HT1080 (cell line): Measurements from ENCODE around the gene ZSCAN2. TPM values are rescaled to one million over a fixed set of nuclear protein-coding genes. Genes with fewer than 3 reads are reported as not detected.
"Not testable (repeated sequence)": the region's sequence is repeated elsewhere in the genome, so short reads cannot be mapped to it uniquely, and the experiment has no call there.

Experiments
- DNase-seq: peaks from one replicate; pipeline ENCODE4 v3.0.0-alpha.2; 2015; ENCODE audit warnings: low read depth
- polyA plus RNA-seq, 2 experiments: library from polyadenylated mRNA; depleted of rRNA; stranded (reverse); fragments of >200 nt; gene quantifications; 2 replicates each; pipeline ENCODE4 v1.2.3, GENCODE V29; 2015
- total RNA-seq: library from RNA; depleted of rRNA; stranded (reverse); fragments of >200 nt; shearing (Covaris generic); gene quantifications from 2 replicates; pipeline ENCODE4 v1.2.3, GENCODE V29; 2014; rRNA removed

The ZSCAN2 gene
- 6.8 and 12.7 TPM in 2 replicates for total RNA-seq
- 10.0 and 13.0 TPM in 2 replicates for polyA plus RNA-seq (2015; cell fraction: cytosol; rRNA removed)
- polyA plus RNA-seq (2015; cell fraction: nucleus; rRNA removed) = 9.3 and 11.1 TPM in 2 replicates

GRCh38 chr15:84600687-84601554 is at the start of gene ZSCAN2:
TSS of gene ZSCAN2 (plus strand) at chr15:84601009. CDS start at chr15:84603928, 2,919 bp downstream.
- peak; percentile 95 for DNase-seq

DNA sequence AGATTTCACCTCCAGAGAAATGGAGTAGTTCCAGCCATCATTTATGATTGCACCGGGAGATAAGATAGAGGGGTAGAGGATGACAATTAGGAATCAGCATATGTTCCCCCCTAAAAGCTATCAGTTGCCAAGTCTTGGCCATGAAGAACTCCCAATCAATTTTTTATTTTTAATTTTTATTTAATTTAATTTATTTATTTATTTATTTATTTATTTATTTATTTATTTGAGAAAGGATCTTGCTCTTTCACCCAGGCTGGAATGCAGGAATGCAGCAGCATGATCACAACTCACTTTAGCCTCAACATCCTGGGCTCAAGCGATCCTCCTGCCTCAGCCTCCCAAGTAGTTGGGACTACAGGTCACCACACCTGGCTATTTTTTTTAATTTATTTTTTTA is 49.2 kb upstream of the ZSCAN2 start:
- not testable (repeated sequence) for DNase-seq

- peak; percentile 5 for DNase-seq
These were observed 47.9 kb upstream of the ZSCAN2 start for GRCh38 chr15:84552896-84553295.

DNA sequence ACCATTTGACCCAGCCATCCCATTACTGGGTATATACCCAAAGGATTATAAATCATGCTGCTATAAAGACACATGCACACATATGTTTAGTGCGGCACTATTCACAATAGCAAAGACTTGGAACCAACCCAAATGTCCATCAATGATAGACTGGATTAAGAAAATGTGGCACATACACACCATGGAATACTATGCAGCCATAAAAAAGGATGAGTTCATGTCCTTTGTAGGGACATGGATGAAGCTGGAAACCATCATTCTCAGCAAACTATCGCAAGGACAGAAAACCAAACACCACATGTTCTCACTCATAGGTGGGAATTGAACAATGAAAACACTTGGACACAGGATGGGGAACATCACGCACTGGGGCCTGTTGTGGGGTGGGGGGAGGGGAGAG is 44.1 kb upstream of the ZSCAN2 start:
- DNase-seq = not testable (repeated sequence)

- DNase-seq = not testable (repeated sequence)
These were observed 32.8 kb upstream of the ZSCAN2 start for GRCh38 chr15:84568021-84568420.

GRCh38 chr15:84570164-84570735 is 30.6 kb upstream of the ZSCAN2 start:
- DNase-seq = no peak

DNA sequence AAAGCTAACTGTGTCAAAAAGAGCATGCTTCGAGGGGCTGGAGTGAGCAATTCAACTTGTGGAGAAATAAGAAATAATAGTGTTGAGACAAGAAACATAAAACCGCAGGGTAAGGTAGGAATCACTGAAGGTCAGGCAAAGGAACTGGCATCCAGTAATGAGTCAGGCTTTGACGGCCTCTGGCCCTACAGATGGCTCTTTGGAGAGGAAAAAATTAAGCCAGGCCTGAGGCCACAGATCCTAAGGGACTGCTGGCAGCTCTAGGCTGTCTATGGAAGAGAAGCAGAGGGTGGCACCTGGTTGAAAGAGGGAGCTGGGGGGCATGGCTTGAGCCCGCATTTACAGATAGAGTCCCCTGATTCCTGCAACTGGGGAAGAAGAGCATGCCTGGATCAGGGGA is 28.6 kb upstream of the ZSCAN2 start:
- no peak for DNase-seq

DNA sequence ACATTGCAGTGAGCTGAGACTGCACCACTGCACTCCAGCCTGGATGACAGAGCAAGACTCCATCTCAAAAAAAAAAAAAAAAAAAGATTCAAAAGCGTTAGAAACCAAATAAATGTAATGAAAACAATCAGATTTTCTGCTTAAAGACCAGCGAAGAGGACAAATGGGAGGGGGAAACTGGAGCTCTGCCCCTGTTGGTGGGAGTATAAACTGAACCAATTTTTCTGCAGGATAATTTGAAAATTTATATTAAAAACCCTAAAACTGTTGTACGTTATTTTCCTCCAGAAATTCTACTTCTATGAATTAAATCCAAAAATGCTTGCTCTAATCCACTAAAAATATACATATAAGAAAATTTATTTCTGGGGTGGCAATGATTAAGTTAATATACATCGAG is 25.3 kb upstream of the ZSCAN2 start:
- DNase-seq = no peak

- not testable (repeated sequence) for DNase-seq
These were observed 22.9 kb upstream of the ZSCAN2 start for GRCh38 chr15:84577891-84578290.

GRCh38 chr15:84579261-84579721 is 21.5 kb upstream of the ZSCAN2 start:
- DNase-seq = peak; percentile 83

GRCh38 chr15:84581676-84582428 is 19.0 kb upstream of the ZSCAN2 start:
- not testable (repeated sequence) for DNase-seq

- peak; percentile 74 for DNase-seq
These were observed 18.1 kb upstream of the ZSCAN2 start for GRCh38 chr15:84582583-84583157.

GRCh38 chr15:84583921-84584320 is 16.9 kb upstream of the ZSCAN2 start:
- DNase-seq = not testable (repeated sequence)

- no peak for DNase-seq
These were observed 14.1 kb upstream of the ZSCAN2 start for GRCh38 chr15:84586696-84587095.

DNA sequence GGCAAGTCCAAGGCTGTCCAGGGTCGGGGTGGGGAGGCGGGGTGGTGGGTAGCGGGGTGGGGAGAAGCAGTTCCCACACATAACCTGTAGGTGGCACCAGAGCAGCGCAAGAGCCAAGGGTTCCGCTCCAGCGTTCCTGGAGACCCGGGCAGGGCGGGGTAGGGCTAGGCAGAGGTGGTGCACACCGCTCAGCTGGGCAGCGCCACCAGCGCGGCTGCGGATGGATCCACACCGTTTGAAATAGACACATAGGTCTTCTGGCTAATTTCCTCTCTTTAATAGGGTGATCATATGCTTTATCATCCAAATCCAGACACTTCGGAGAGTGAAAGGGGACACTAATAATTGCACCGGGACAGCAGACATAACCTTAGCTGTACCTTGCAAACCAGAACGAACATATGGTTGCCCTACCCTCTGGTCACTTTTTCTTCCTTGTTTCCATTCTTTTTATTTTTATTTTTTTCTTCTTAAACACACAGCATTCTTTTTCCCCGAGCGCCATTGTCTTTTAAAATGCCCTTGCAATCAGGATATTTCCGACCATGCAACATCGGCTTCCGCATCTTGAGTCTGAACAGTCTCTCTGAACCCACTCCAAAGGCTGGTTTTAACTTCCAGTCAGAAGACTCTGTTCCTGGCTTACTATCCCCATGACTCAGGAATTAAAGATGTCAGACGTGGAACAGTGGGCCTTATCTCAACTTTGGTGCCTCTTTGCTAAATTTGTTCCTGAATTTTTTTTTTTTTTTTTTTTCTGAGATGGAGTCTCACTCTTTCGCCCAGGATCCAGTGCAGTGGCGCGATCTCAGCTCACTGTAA is 12.5 kb upstream of the ZSCAN2 start:
- peak; percentile 75 for DNase-seq

- no peak for DNase-seq
These were observed 10.4 kb upstream of the ZSCAN2 start for GRCh38 chr15:84590406-84590805.

- DNase-seq = no peak
These were observed 9.0 kb upstream of the ZSCAN2 start for GRCh38 chr15:84591815-84592214.

DNA sequence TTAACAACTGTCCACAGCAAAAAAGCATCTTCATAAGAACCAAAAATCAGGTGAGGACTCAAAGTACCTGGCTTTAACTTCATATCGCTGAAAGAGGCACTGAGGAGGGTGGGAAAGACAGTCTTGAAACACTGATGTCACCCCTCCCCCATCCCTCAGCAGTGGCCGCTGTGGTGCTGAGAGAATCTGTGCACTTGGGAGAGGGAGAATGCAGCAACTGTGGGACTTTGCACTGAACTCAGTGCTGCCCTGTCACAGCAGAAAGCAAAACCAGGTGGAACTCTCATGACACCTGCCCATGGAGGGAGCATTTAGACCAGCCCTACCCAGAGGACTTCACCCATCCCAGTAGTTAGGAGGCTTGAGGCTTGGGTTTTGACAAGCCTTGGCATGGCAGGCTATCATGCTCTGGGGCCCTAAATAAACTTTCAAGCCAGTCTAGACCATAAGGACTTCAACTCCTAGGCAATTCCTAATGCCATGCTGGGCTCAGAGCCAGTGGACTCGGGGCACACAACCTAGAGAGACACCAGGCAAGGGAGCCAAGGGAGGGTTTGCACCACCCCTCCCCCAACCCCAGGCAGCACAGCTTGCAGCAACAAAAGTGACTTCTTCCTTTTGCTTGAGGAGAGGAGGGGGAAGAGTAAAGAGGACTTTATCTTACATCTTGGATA is 6.1 kb upstream of the ZSCAN2 start:
- no peak for DNase-seq

GRCh38 chr15:84595660-84596059 is 5.1 kb upstream of the ZSCAN2 start:
- DNase-seq = no peak

- DNase-seq = no peak
These were observed 3.5 kb upstream of the ZSCAN2 start for GRCh38 chr15:84597296-84597695.
